IPS-20b (cell line): ENCODE results near the gene OR5T2.
"Not testable (repeated sequence)": the region's sequence is repeated elsewhere in the genome, so short reads cannot be mapped to it uniquely, and the experiment has no call there.

Source experiments
- H3K27ac ChIP-seq: one replicate; pipeline ENCODE4 v1.5.1; 2013; ENCODE audit warnings: low read length
- H3K27me3 ChIP-seq: 2 replicates; pipeline ENCODE4 v1.6.1; 2013; ENCODE audit warnings: mild to moderate bottlenecking, low read length, inconsistent platforms; ENCODE audit not compliant: insufficient read depth
- H3K36me3 ChIP-seq: 2 replicates; pipeline ENCODE4 v1.6.1; 2013; ENCODE audit warnings: low read depth, mild to moderate bottlenecking, inconsistent platforms, low read length, moderate library complexity; ENCODE audit not compliant: insufficient read depth
- H3K4me1 ChIP-seq: 2 replicates; pipeline ENCODE4 v1.6.1; 2013; ENCODE audit warnings: mild to moderate bottlenecking, control low read depth, inconsistent platforms, low read length, moderate library complexity; ENCODE audit not compliant: insufficient read depth
- H3K4me3 ChIP-seq: 2 replicates; pipeline ENCODE4 v1.5.1; 2013; ENCODE audit warnings: mild to moderate bottlenecking, low read length, inconsistent platforms
- H3K9ac ChIP-seq: 2 replicates; pipeline ENCODE4 v1.6.1; 2013; ENCODE audit warnings: low read depth, mild to moderate bottlenecking, inconsistent platforms, low read length, moderate library complexity
- H3K9me3 ChIP-seq: 2 replicates; pipeline ENCODE4 v1.6.1; 2013; ENCODE audit warnings: mild to moderate bottlenecking, low read depth, low read length, inconsistent platforms; ENCODE audit not compliant: insufficient read depth

OR5T2 gene

GRCh38 chr11:56234155-56234554, at the start of gene OR5T2:
TSS of gene OR5T2 (minus strand) at chr11:56234255. CDS start at chr11:56233062, 1,193 bp downstream.
- Histone ChIP-seq H3K27me3 (no peaks in the 10 kb centered on the region), H3K4me1 (no peaks in the 10 kb centered on the region), H3K9ac (no peak within 1 kb of the TSS), H3K9me3 (no peaks in the 10 kb centered on the region), H3K4me3 (no peak within 1 kb of the TSS), H3K27ac (no peak within 1 kb of the TSS), H3K36me3 (no peaks in the 10 kb centered on the region)

GRCh38 chr11:56273854-56274253, 39.8 kb upstream of the OR5T2 start, which contains the start of gene OR5T1:
TSS of gene OR5T1 (plus strand) at chr11:56274154. CDS start at chr11:56275639, 1,485 bp downstream.
- Histone ChIP-seq H3K36me3 (no peaks in the 10 kb centered on the region), H3K4me1 (no peaks in the 10 kb centered on the region), H3K9me3 (no peaks in the 10 kb centered on the region), H3K27me3 (no peaks in the 10 kb centered on the region), H3K9ac (no peak within 1 kb of the TSS), H3K27ac (no peak within 1 kb of the TSS), H3K4me3 (no peak within 1 kb of the TSS)

- no peak overlapping the region for H3K4me3 ChIP-seq
- H3K36me3 ChIP-seq = no peaks in the 10 kb centered on the region
- no peaks in the 10 kb centered on the region for H3K4me1 ChIP-seq
- no peaks in the 10 kb centered on the region for H3K27me3 ChIP-seq
- H3K9ac ChIP-seq = no peak overlapping the region
- H3K27ac ChIP-seq = no peak overlapping the region
- H3K9me3 ChIP-seq = no peaks in the 10 kb centered on the region
These were observed 37.0 kb upstream of the OR5T2 start for GRCh38 chr11:56271092-56271491.

- Histone ChIP-seq H3K36me3 (no peaks in the 10 kb centered on the region), H3K9ac (no peak within 1 kb of the TSS), H3K4me3 (no peak within 1 kb of the TSS), H3K27me3 (no peaks in the 10 kb centered on the region), H3K9me3 (no peaks in the 10 kb centered on the region), H3K27ac (no peak within 1 kb of the TSS), H3K4me1 (no peaks in the 10 kb centered on the region)
These were observed 17.9 kb upstream of the OR5T2 start, which contains the start of gene OR5T3 for GRCh38 chr11:56251954-56252353. TSS of gene OR5T3 (plus strand) at chr11:56252254. CDS start at chr11:56252254, 0 bp downstream.

GRCh38 chr11:56219735-56220134, 14.3 kb downstream of the OR5T2 start:
- peaks cover 21% of the 10 kb centered on the region; the same call in 1 of the 2 replicates for H3K9me3 ChIP-seq
- H3K4me1 ChIP-seq, H3K9ac ChIP-seq, H3K36me3 ChIP-seq, H3K27ac ChIP-seq, H3K27me3 ChIP-seq, H3K4me3 ChIP-seq: not testable (repeated sequence)

- H3K9ac ChIP-seq = no peak overlapping the region
- no peak overlapping the region for H3K27ac ChIP-seq
- no peaks in the 10 kb centered on the region for H3K4me1 ChIP-seq
- H3K27me3 ChIP-seq = no peaks in the 10 kb centered on the region
- H3K4me3 ChIP-seq = no peak overlapping the region
- H3K36me3 ChIP-seq = no peaks in the 10 kb centered on the region
- peaks cover 16% of the 10 kb centered on the region; the same call in 1 of the 2 replicates for H3K9me3 ChIP-seq
These were observed 19.5 kb downstream of the OR5T2 start for GRCh38 chr11:56214537-56214936.

- Histone ChIP-seq H3K27ac (no peak overlapping the region), H3K27me3 (no peaks in the 10 kb centered on the region), H3K9ac (no peak overlapping the region), H3K4me1 (no peaks in the 10 kb centered on the region), H3K36me3 (no peaks in the 10 kb centered on the region), H3K9me3 (no peaks in the 10 kb centered on the region; the same call in 1 of the 2 replicates), H3K4me3 (no peak overlapping the region)
These were observed 26.3 kb downstream of the OR5T2 start for GRCh38 chr11:56207790-56208189.

GRCh38 chr11:56197367-56197766, 36.7 kb downstream of the OR5T2 start:
- Histone ChIP-seq H3K4me1 (no peaks in the 10 kb centered on the region), H3K9me3 (no peaks in the 10 kb centered on the region), H3K27ac (no peak overlapping the region), H3K27me3 (no peaks in the 10 kb centered on the region), H3K36me3 (no peaks in the 10 kb centered on the region), H3K4me3 (no peak overlapping the region), H3K9ac (no peak overlapping the region)

- no peaks in the 10 kb centered on the region for H3K4me1 ChIP-seq
- H3K4me3 ChIP-seq = no peak overlapping the region
- H3K27me3 ChIP-seq = no peaks in the 10 kb centered on the region
- no peak overlapping the region for H3K9ac ChIP-seq
- H3K36me3 ChIP-seq = no peaks in the 10 kb centered on the region
- H3K9me3 ChIP-seq = peaks cover 3% of the 10 kb centered on the region
- no peak overlapping the region for H3K27ac ChIP-seq
These were observed 37.4 kb downstream of the OR5T2 start for GRCh38 chr11:56196705-56197104.

GRCh38 chr11:56188602-56189001, 45.5 kb downstream of the OR5T2 start:
- peaks cover 11% of the 10 kb centered on the region for H3K9me3 ChIP-seq
- H3K9ac ChIP-seq = no peak overlapping the region
- no peaks in the 10 kb centered on the region for H3K36me3 ChIP-seq
- no peak overlapping the region for H3K27ac ChIP-seq
- no peaks in the 10 kb centered on the region for H3K27me3 ChIP-seq
- no peaks in the 10 kb centered on the region for H3K4me1 ChIP-seq
- no peak overlapping the region for H3K4me3 ChIP-seq

GRCh38 chr11:56183459-56183858, 50.6 kb downstream of the OR5T2 start:
- no peak overlapping the region for H3K9ac ChIP-seq
- H3K27ac ChIP-seq = no peak overlapping the region
- no peaks in the 10 kb centered on the region for H3K36me3 ChIP-seq
- H3K4me1 ChIP-seq = no peaks in the 10 kb centered on the region
- peaks cover 15% of the 10 kb centered on the region for H3K9me3 ChIP-seq
- no peak overlapping the region for H3K4me3 ChIP-seq
- no peaks in the 10 kb centered on the region for H3K27me3 ChIP-seq
